Dermis blood vessel endothelial cell (primary cell): Measurements from ENCODE around the gene GLDN. TPM values are rescaled to one million over a fixed set of nuclear protein-coding genes. Genes with fewer than 3 reads are reported as not detected.
A peak's percentile ranks its signal among the peaks of the same experiment; 100 is the strongest.

Experiments
- DNase-seq: peaks from one replicate; pipeline ENCODE4 v3.0.0; 2010
- total RNA-seq: library from RNA; depleted of rRNA; stranded (reverse); fragments of >200 nt; gene quantifications from 2 replicates; pipeline ENCODE4 v1.2.3, GENCODE V29; 2014

Gene GLDN
- total RNA-seq, result not detected in 2 replicates

DNA sequence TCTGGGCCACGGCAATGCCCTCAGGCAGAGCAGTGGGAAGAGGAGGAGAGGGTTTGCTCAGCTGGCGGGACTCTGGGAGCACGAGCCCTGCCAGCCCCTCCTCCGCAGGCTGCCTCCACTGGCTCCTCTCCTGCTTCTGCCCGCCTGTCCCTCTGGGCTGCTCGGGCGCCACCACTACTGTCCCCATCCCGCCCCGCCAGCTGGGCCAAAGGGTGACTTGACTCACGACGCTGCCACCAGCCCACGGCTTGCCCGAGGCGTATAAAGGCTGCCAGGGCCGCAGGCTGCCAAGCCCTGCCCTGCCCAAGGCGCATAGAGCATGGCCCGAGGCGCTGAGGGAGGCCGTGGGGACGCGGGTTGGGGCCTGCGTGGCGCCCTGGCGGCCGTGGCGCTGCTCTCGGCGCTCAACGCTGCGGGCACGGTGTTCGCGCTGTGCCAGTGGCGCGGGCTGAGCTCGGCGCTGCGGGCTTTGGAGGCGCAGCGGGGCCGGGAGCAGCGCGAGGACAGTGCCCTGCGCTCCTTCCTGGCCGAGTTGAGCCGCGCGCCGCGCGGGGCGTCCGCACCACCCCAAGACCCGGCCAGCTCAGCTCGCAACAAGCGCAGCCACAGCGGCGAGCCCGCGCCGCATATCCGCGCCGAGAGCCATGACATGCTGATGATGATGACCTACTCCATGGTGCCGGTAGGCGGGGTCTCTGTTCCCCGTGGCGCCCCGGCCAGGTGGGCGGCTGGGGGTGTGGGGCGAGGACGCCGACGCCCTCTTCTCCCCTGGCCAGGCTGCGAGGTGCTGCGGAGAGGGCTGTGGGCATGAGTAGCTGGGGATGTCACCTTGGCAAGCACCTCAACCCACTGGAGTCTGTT, at the start of gene GLDN:
GLDN (plus strand) TSS at position 290 of the 861 bp plus-strand sequence; CDS start at position 320, 30 bp downstream.
- no peak for DNase-seq

DNA sequence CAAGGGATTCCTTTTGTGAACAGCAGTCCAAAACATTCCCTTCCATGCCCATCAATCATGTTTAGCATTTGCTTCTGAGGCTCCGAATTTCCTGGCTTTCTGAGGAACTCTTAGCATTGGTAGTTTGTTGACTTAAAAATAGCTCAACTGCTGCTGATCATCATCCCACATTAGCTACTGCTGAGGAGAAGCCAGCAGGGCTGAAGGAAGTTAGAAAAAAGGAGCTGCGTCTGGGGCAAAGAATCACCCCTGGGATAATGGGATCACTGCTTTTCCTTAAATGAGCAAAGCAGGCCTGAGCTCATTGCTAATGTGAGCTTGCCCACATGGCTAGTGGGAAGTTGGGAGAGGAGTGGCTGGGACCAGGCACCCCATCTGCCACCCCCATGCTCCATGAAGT, 42.8 kb upstream of the GLDN start:
- DNase-seq, result no peak

DNA sequence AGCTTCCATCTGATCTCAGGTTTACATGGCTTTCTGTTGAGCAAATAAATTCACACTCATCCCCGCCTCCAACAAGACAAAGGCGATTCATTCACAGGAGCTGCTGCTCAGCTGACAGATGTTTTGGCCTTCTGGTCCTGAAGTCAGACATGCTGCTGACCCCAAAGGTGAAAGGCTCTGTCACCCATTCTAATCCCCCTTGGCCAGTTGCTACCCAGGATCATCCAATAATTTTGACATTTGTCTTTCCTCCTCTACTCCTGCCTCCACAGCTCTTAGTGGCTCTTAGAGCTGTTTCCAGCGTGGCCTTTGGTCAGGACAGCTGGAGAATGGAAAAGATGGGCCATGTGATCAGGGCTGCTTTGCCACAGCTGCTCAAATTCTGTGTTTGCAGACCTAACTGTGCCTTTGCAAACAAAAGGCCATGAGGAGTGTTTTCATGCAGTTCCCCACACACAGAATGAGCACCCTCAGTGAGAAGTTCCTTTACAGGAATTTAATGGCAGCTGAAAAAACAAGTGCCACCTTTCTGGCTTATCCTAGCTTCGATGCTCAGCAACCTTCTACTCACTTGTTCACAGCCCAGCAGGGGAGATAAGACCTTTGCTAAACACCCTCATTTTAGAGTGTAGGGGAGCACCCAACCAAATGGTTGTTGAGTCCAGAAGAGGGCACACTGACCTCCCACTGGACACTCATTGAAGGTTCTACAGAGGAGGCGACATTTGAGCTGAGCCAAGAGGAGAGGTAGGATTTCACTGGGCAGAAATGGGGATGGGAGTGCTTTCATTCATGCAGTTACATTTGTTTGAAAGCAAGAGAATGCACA, 42.1 kb upstream of the GLDN start:
- no peak for DNase-seq

DNA sequence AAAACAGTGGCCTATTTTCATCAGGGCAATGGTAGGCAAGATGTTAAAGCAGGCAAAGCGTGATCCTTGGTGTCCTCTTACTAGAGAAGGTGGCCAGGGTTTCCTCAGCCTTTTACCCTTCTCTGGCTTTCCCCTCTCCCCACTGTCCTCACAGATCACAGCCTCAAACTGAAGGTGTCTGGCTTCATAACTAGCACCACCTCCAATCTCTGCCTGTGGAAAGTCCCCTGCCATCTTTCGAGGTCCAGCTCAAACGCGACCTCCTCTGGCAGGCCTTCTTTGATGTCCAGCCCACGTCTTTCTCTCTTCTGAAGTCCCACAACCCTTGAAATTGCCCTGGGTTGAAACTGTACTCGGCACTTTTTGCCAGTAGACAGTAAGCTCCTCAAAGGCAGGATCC, 39.0 kb upstream of the GLDN start:
- DNase-seq, result no peak

DNA sequence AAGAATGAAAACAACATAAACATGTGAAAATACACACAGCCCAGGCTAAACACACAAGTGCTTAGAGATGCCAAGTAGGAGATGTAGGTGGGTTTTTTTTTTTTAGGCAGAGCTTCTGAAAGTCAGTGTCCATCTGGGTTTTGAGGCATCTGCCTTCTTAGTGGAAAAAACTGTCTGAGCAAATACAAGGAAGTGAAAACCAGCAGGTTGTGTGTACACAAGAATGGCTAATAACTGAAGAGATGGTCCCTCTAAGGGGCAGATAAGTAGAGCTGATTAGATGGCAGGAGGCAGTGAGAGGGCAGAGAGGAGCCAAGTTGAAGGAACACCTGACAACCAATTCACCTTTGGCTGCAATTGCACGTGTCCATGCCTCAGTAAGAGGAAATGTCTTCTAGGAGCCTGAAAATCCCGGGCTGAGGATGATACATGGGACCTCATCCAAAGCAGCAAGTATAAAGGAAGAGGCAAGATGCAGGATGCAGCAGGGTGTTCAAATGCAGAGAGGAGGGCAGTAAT, 37.9 kb upstream of the GLDN start:
- DNase-seq, result no peak

DNA sequence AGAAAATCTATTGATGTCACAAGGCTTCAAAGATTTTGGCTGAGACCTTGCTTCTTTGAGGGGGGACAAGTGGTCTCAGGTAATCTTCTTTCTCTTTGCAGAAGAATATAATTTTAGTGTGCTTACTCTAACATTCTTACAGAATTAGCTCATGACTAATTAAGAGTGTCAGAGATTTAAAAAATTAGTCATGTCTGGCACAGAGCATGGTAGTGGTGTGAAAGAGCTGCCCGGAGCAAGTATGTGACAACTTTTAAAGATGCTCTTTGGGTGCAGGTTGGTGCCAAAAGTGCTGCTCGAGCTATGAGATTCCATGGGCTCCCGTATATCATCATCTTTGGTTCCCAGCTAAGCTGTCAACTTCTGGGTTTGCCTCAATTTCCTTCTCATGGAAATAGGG, 34.1 kb upstream of the GLDN start:
- DNase-seq, result no peak

DNA sequence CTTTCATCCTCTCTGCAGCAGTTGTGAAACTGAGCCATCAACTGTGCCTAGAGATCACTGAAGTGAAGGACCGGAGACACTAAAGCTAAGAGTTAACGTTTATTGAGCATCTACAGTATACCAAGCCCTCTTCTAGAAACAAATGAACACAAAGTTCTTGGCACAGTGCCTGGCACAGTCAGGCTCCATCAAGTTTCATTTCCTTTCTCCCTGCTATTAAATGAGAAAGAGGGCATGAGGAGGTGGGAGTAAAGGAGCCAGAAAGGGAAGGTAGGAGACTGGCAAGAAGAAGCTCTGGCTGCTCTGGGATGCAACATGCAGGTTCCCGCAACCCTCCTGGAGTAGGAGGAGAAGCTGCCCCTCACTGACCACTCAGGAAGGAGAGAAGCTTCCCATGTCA, 33.6 kb upstream of the GLDN start:
- no peak for DNase-seq

DNA sequence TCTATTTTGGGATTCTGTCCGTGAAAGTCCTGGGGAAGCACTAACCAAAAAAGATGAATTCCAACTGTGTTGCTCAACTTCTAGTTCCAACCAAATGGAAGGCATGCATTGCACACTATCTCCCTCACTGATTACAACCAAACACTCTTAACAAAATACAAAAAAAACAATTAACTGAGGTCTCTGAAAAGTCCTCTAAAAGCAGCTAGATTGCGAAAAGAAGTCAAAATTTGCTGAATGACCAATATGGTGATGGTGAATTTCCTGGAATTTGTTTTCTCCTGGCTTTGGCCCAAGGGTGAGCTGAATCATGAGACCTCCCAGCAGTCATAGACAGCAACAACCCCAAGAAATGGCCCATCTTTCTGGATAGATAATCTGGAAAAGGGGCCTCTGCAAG, 31.4 kb upstream of the GLDN start:
- no peak for DNase-seq

DNA sequence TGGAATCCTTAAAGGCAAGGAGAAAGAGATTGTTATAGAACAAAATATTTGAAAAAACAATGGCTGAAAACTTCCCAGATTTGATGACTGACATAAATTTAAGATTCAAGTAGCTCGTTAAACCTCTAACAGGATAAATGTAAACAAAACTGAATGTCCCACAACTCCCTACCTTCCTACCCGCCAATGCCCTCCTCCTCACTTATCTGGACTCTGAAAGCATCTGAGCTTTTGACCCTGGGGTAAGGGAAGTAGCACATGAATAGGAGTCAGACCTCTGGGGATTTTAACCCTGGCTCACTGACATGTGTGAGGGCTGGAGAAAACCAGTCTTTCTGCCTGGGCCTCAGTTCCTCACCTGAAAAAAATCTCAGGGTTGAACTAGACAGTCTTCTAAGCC, 29.9 kb upstream of the GLDN start:
- no peak for DNase-seq

DNA sequence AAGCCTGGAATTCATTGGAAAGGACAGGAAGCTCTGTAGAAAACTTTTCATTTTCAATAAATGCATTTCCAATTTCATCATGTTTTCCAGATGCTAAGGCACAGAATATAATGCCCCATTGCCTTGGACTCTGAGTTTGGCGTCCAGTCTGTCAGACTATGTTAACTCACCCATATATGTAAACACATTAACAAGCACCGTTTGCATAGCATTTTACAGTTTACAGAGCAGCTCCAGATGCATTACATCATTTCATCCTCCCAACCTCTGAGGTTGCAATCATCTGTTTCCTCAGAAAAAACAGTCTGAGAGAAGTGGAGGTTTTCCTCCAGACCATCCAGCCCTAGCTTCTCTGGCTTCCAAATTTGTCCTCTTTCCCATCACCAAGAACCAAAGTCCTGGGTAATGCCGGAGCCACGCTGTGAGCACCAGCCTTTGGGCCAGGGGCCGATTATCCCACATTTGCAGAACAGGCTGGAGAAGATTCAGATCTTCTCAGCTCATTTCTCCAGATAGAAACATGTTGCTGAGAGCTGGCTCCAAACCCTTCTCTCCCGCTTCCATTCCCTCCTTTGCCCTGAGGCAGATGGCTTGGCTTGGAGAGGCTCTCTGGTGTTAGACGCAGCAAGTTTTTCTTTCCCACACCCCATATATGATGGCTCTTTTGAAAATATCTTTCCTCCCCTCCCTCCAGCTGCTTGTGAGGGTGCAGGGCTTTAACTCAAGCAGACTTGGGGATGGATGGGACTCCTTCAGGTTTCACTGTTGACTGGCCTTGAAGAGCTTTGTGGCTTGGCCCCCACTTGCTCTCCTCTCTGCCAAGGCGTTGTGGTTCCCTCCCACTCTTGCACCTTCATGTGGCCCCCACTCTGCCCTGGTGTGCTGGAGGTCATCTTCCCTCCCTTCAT, 29.0 kb upstream of the GLDN start:
- no peak for DNase-seq

DNA sequence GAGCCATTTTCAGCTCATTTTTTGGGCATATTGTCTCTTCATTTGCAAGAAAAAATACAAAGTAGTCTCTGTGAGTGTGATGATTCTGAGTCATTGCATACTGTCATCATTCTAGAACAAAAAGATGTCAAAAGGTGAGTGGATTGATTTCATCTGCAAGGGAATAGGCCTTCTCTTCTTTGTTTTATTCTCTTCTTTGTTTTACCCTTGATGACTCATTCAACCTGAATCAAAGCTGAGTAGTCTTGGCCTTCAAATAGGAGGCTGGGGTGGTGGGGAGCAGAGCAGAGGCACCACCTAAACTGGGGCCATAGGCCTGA, 28.4 kb upstream of the GLDN start:
- peak; percentile 20 for DNase-seq

DNA sequence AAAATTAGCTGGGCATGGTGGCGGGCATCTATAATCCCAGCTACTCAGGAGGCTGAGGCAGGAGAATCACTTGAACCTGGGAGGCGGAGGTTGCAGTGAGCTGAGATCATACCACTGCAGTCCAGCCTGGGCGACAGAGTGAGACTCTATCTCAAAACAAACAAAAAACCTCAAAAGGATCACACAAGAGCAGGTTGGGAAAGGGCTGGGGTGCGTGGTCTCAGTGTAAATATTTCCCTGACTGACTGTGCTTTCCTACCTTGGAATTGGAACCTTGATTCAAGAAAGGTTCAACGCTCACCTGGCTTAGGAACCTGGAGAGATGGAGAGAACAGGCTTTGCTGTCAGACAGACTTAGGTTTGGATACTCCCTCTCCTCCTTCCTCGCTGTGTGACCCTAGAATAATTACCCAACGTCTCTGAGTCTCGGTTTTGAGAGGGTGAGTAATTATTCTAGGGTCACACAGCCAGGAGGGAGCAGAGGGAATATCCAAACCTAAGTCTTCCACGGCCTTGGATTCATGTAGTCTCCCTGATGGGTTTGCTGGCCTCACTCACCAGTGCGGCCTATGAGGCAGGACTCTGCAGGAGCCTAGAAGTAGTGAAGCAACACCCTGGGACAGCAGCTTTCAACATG, 27.7 kb upstream of the GLDN start:
- no peak for DNase-seq

DNA sequence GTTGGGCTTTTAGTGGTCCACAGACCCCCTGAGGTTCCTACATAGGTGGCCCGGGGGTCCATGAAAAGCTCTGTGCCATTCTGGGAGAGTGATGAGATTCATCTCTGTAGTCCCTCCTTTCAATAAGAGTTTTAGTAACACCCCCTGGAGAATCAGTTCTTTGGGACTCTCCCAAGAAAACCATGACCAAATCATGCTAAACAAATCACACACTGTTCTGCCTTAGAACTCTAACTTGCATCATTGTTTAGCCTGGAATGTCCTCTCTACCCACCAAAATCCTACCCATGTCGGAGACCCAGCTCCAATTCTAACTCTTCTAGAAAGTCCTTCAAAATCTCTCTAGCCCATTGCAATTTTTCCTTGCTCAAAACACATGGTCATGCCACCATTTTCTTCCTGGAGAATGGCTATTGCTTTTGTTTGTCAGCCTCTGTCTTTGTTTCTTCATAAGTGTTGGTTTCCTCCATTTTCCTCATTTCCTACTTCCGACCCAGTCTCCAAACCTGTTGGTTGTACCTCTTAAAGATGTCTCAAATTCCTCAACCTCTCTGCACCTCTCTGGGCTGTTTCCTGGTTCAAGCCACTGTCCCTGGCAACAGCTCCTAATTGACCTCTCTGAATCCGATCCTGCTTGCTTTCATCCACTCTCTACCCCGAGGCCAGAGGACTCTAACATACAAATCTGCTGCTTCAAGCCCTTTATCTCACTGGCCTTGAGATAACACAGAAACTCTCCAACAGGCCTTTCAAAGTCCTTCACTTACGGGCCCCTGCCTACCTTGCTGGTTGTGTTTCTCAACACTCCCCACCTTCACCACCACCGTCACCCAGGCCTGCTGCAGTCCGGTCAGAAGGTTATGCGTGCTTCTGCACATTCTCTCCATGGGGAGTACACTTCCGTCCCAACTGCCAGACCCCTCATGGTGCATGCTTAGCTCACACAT, 26.8 kb upstream of the GLDN start:
- no peak for DNase-seq

DNA sequence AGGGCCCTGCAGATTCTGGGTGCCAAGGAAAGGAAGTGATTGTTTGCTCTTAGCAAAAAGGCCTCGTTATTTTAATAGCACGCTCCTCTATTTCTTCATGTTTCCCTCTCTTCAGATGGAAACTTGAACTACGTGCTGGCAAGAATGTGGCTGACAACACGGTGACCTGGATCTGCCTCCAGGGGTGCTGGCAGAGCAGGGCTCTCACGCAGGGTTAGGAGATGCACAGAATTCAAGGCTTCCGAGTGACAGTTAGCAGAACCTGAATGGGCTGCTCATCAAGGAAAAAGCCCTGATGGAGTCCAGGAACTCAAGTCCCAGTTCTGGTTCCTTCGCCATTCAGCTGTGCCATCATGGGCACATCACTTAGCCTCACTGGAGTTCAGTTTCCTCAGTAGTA, 25.7 kb upstream of the GLDN start:
- no peak for DNase-seq

DNA sequence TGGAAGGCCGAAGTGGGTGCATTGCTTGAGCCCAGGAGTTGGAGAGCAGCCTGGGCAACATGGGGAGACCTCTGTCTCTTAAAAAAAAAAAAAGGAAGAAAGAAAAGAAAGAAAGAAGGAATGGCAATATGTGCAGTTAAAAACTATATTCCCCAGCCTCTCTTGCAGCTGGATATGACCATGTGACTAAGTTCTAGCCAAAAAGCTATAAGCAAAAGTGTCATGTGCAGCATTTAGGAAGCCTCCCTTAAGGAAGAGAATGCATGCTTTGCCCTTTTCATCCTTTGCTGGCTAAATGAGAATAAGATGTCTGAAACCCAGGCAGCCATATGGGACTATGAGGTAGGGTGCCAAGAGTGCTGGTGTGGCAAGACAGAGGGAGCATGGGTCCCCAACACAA, 24.8 kb upstream of the GLDN start:
- DNase-seq, result no peak

DNA sequence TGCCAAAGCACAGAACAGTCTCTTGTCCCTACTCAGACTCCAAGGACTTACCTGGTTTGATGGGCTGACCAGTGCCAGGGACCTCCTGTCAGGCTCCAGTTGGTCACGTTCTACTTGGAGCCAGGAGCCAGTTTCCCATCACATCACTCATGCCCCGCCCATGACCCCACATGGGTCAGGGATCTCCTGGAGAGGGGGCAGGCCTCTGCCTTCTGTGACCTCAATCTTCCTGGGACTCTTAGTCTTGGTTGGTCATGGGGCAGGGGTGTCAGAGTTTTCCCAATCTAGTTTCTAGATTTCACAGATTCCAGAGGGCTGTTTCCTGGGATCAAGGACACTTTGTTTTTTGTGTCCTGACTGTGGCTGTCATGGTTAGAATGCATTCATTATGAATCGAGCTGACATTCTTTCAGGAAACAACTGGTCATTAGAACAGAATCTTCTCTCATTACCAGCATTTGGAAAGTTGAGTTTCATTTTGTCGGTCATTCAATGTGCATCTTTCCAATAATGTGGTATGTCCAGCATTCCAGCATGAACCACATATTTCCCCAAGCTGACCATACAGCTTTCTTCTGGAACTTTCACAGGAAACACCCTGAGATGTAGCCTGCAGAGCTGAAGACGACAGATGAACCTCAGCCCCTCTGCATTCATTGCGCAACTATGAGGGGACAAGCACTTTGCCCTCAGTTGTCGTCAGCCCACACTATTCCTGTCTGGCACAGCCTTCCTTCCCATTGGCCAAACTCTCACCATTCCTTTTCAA, 22.9 kb upstream of the GLDN start:
- no peak for DNase-seq

DNA sequence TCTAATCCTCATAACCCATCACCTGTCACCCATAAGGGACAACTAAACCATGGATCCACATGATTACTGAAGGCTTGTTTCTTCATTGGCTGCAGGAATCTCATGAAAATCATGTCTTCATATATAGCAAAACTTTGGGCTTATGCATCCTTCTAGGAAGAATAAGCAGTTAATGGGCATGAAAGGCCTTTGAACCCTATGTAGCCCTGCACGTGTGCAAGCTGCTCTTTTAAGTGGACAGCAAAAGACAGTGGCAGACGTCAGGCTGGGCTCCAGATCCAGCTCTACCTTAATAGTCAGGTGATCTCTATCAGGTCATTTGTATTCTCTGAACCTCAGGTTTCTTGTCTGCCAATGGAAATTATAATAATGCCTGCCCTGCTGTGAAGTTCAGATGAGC, 21.9 kb upstream of the GLDN start:
- DNase-seq, result no peak

DNA sequence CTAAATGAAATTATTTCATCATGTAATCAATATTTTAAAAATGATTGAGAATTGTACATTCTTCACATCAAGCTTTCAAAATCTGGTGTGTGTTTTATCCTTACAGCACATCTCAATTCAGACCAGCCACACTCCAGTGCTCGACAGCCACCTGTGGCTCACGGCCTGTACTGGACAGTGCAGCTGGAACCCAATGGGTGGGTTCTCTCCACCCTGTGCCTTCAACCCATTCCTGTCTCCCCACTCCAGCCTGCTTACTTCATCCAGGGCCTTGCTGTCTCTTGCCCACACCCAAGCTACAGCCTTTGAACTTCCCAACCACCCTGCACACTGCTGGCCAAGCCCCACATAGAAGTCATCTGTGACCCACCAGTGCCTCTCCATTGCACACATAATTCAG, 20.6 kb upstream of the GLDN start:
- DNase-seq, result no peak

DNA sequence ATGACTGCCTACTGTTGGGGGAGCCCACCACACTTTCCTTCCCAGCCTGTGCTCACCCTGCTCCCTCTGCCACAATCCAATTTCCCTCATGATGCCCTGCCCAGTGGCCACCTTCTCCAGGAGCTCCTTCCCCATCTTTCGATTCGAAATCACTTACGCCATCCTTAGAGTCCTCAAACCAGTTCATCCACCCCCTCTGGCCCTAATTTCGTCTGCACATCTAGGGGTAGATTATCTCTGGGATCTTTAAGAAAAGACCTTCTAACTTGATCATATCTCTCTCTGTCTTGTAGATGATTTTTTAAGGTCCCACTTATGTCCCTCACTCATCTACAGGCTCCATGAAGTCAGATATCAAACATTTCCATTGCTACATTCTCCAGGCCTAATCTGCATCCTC, 20.1 kb upstream of the GLDN start:
- no peak for DNase-seq

DNA sequence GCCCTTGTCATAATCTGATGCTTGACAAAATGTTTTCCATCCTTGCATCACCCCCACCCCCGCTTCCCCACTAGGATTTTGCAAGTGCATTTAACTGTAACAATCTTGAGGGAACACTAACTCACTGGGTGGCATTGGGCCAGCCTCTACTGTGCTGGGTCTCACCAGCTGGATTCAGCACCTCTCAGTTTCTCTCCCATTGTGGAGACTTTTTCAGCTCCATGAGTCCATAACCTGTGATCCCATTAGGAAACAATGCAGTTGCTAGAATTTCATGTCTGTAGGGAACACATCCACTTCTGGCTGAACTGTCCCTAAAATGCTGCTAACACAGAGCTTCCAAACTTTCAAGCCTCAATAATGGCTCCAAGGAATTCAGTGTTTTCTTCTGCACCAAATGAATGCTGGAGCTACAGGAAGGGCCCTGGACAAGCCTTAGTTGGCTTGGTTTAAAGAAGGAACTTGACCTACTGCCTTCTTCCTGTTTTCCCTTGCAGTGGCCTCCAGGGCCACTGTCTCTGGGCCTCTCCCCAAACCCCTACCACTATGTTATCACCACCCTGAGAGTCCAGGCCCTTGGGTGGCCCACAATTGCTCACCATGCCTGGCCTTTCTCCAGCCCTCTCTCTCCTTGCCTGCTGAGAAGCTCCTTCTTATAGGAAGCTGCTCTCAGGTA, 18.7 kb upstream of the GLDN start:
- DNase-seq, result no peak
